GM18519 (cell line): ENCODE data around the gene NEMP2.
A peak's percentile ranks its signal among the peaks of the same experiment; 100 is the strongest.
"Not testable (repeated sequence)": the region's sequence is repeated elsewhere in the genome, so short reads cannot be mapped to it uniquely, and the experiment has no call there.

Source experiments
- ATAC-seq: cut with Tn5 transposase; IDR thresholded peaks from one replicate; pipeline ENCODE4 v1.9.1; 2021; ENCODE audit warnings: mild to moderate bottlenecking, moderate library complexity; ENCODE audit not compliant: unreplicated experiment, low FRiP score

The NEMP2 gene

DNA sequence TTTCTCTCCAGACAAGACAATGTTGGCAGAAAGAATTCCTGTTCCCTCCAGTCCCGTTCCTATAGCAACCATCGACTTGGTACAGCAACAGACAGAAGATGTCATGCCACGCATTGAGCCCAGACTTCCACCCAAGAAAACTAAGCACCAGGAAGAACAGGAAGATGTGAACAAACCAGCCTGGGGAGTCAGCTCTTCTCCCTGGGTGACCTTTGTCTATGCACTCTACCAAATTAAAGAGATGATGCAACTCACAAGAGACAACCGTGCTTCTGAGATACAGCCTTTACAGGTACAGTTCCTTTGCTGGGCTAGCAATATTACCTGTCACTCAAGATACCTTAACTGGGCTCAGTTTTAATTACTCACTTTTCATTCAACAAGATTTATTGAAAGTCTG is 37.1 kb downstream of the NEMP2 start:
- no peak for ATAC-seq

- ATAC-seq = not testable (repeated sequence)
Measured at GRCh38 chr2:190494600-190495227, 39.8 kb downstream of the NEMP2 start.

GRCh38 chr2:190493095-190493494 is 41.4 kb downstream of the NEMP2 start:
- ATAC-seq = no peak

DNA sequence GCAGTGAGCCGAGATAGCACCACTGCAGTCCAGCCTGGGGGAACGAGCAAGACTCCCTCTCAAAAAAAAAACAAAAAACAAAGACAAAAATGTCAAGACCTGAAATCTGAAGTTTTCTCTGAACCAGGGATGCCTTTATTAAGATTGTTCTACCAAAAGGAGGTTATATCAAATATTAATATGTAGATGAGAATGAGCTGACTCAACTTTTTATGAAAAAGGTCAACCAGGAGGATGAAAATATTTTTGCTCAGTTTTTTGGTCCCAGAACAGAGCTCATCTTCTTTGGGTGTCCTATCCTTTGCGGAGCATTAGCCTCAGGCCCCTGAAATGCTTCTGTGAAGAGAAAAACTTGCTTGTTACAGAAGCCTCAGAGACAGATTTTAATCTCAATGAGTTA is 44.0 kb downstream of the NEMP2 start:
- no peak for ATAC-seq

GRCh38 chr2:190489475-190489874 is 45.0 kb downstream of the NEMP2 start:
- ATAC-seq = no peak

GRCh38 chr2:190488516-190489233 is 45.8 kb downstream of the NEMP2 start:
- no peak for ATAC-seq

GRCh38 chr2:190486037-190486623 is 48.4 kb downstream of the NEMP2 start:
- ATAC-seq = no peak

DNA sequence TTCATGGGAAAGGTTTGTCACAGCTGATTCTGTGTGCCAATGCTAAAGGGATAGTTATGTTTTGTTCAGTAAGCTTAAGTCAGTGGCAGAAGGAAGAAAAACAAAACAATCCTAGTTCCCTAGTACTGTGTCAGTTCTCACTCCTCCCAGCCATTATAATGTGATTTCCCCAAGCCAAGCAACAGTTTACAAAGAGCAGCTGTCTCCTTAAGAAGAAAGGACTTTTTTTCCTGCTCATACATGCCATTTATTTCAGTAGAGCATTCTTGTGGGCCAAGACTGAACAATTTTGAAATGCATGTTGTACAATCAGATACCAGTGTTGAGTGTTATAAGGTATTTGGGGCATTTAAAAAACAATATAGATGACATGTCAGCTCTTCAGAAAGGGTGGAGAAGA is 52.1 kb downstream of the NEMP2 start:
- no peak for ATAC-seq

- ATAC-seq = no peak
Measured at GRCh38 chr2:190481339-190481738, 53.2 kb downstream of the NEMP2 start.

GRCh38 chr2:190478572-190479195 is 55.8 kb downstream of the NEMP2 start:
- no peak for ATAC-seq

- no peak for ATAC-seq
Measured at GRCh38 chr2:190477661-190478454, 56.7 kb downstream of the NEMP2 start.

GRCh38 chr2:190470256-190470826 is 64.2 kb downstream of the NEMP2 start:
- ATAC-seq = no peak

DNA sequence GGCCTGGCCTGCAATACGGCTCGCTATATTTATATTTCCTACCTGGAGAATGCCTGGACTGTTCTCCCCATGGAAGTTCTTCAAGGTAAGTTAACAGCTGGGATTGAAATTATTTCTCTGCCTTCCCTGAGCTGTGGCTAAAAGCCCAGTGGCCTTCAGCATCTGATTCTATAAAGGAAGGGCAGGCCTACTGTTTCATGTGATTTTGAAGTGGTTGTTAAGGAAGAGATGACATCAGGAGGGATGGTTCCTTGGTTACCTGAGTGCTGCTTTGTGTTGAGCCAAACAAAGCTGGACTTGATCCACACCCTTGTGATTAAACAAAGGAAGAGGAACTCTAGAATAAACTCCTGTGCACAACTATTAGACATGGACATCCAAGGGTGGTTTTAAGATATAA is 64.8 kb downstream of the NEMP2 start:
- ATAC-seq = no peak

DNA sequence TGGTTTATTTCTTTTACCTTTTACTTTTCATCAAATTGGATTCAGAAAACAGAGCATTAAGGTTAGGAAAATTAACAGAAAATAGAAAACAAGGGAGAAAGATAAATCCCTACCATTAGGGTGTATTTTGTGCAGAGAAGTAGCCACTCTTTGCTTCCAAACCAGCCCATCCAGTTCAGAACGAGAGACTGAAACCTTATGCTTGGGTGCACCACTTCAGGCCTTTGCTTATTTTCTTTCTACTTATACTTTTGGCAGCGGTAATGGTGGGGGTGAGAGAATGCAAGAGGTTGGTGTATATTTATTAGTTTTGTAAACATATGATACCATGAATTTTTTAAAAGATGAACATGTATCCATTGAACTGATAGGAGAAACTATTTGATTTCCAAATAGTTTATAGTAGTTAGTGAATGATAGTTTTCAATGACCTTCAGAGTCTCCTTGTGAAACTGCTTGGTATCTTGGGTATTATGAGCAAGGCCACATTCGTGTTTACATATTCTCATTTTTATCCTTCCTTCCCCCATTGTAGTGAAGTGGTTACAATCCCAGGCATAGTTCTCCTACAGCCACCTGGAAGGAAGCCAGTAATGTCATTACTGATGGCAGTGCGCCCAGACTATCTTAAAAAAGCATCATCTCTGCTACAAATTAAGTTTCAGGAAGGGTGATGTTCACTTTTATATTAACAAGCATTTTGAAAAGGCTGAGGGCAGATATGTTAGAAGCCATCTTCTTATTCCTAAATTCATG is 65.5 kb downstream of the NEMP2 start:
- peak; percentile 57 for ATAC-seq

DNA sequence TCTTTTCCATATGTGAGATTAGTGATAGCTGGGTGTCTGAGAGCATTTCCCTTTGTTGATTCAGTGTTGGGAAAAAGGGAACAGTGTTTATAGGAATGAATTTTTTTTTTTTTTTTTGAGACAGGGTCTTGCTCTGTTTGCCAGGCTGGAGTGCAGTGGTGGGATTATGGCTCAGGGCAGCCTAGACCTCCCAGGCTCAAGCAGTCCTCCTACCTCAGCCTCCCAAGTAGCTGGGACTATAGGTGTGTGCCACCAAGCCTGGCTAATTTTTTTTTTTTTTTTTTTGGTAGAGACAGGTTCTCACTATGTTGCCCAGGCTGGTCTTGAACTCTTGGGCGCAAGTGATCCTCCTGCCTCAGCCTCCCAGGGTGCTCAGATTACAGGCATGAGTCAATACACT is 66.2 kb downstream of the NEMP2 start:
- ATAC-seq = not testable (repeated sequence)

- ATAC-seq = no peak
Measured at GRCh38 chr2:190467575-190468083, 66.9 kb downstream of the NEMP2 start.

- ATAC-seq = no peak
Measured at GRCh38 chr2:190466819-190467446, 67.6 kb downstream of the NEMP2 start.

GRCh38 chr2:190465060-190465459 is 69.5 kb downstream of the NEMP2 start:
- ATAC-seq = peak; percentile 49

GRCh38 chr2:190462611-190463010 is 71.9 kb downstream of the NEMP2 start:
- no peak for ATAC-seq
